Measurements from ENCODE around the gene ADGRB2.

- no peak for TF ChIP-seq CTCF (IDR thresholded peaks at IDR 0.05; ENCODE audit: low read depth, low read length)
- TF ChIP-seq EZH2phosphoT487 (IDR thresholded peaks at IDR 0.05; ENCODE audit: low read depth), result no peak
These were observed 33.0 kb downstream of the ADGRB2 start for GRCh38 chr1:31731049-31731565.

Data from OCI-LY3 (cell line).